ENCODE results near the gene UBE2O.

Gene UBE2O

DNA sequence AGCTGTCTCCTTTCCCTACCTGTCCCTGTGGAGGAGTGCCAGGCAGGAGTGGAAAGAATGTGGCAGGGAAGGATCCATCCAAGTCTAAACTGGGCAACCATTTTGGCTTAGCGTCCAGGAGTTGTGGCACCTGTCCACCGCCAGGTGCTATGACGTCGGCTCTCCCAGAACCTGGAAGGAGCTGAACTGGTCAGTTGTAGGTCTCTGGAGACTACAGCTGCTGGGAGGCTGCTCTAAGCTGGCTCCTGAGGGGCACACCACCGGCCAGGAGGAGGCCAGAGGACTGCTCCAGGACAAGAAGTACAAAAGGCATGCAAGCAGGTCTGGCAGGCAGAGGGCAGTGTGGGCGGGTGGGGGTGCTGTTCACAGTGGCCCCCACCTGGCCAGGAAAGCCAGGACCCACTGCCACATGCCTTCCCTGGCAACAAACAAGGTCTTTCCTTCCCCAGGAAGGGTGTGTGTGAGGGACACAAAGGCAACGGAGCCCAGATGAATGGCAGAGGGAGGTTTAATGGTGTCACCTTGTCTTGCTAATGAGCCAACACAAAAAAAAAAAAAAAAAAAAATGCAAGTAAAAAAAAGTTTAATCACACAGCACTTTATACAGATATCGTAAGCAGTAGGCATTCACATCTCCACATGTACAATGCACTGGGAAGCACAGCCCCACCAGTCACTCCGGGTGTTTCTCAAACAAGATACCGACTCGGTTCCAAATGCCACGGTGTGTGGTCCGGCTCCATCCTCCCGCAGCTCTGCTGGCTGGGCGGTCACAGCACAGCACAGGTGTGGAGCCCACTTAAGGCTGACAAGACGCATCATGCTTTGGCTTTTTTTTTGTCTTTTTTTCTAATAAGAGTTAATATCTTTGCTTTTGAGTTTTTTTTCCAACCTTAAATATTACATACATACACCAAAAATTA lies 63.7 kb downstream of the UBE2O start:
- no peak for DNase-seq (ENCODE audit: low read depth in 3 of 3)

DNA sequence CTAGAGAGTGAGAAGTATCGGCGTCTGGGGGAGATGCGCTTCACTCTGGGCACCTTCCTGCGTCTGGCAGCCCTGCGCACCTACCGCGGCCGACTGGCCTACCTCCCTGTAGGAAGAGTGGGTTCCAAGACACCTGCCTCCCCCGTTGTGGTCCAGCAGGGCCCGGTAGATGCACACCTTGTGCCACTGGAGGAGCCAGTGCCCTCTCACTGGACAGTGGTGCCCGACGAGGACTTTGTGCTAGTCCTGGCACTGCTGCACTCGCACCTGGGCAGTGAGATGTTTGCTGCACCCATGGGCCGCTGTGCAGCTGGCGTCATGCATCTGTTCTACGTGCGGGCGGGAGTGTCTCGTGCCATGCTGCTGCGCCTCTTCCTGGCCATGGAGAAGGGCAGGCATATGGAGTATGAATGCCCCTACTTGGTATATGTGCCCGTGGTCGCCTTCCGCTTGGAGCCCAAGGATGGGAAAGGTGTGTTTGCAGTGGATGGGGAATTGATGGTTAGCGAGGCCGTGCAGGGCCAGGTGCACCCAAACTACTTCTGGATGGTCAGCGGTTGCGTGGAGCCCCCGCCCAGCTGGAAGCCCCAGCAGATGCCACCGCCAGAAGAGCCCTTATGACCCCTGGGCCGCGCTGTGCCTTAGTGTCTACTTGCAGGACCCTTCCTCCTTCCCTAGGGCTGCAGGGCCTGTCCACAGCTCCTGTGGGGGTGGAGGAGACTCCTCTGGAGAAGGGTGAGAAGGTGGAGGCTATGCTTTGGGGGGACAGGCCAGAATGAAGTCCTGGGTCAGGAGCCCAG lies 65.8 kb downstream of the UBE2O start:
- DNase-seq (ENCODE audit: low read depth in 3 of 3), result no peak

DNA sequence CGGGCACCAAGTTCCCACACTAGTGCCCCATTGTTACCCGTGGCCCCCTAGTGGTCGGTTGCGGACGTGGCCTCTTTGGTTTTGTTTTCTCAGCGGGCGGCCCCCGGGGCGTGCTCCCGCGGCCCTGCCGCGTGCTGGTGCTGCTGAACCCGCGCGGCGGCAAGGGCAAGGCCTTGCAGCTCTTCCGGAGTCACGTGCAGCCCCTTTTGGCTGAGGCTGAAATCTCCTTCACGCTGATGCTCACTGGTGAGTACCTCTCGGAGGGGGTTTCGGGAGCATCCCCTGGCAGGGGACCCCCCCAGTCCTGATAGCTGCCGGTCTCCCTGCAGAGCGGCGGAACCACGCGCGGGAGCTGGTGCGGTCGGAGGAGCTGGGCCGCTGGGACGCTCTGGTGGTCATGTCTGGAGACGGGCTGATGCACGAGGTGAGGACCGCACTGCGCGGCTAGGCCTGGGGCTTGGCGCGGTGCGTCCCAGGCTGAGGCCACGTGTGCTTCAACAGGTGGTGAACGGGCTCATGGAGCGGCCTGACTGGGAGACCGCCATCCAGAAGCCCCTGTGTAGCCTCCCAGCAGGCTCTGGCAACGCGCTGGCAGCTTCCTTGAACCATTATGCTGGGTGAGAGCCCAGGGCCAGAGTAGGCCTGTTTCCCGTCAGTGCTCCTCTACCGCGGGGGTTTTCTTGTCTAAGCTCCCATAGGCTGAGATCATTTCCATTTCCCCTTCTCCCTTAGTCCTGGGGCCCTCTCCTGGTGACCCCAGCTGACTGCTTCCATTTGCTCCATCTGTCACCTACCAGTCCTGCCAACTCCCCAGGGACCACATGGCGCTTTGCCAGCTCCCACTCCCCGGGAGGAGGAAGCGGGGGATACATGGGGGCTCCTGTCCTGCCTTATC lies 66.8 kb downstream of the UBE2O start:
- peak; percentile 65 to 85 (median 72) for DNase-seq (ENCODE audit: low read depth in 3 of 3)

DNA sequence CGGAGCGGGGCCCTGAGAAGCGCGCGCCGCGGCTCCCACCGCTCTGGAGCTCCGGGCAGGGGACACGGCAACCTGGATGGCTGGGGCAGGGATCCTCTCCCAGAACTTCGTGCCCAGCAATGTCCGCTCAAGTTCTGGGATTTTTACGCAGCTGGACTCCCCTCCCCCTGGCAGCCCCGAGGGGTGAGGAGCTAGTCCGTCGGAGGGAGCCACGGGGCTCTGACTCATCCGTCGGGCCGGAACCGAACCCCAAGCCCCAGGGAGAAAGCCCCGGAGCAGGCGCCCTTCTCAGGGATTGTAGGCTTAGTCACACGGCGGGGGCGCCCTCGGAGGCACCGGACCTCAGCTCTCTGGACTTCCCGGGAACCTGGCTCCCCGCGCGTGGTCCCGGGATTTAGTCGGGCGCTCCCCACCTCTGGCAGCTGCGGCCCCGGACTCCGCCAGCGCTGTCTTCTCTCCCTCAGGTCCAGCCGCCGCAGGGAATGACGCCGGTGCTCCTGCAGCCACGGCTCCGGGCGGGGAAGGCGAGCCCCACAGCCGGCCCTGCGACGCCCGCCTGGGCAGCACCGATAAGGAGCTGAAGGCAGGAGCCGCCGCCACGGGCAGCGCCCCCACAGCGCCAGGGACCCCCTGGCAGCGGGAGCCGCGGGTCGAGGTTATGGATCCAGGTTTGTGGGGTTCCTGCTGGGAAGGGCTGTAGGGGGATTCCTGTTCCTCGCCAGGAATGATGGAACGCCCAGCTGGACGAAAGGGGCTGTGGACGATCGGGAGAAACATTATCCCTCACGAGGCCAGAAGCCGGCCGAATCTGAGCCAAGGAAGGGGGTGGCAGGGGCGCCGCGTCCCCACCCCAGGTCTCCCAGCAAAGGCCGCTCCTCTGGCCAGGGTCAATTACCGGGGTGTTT lies 67.7 kb downstream of the UBE2O start:
- DNase-seq (ENCODE audit: low read depth in 3 of 3), result peak in 1 of 3 experiments; percentile 38

DNA sequence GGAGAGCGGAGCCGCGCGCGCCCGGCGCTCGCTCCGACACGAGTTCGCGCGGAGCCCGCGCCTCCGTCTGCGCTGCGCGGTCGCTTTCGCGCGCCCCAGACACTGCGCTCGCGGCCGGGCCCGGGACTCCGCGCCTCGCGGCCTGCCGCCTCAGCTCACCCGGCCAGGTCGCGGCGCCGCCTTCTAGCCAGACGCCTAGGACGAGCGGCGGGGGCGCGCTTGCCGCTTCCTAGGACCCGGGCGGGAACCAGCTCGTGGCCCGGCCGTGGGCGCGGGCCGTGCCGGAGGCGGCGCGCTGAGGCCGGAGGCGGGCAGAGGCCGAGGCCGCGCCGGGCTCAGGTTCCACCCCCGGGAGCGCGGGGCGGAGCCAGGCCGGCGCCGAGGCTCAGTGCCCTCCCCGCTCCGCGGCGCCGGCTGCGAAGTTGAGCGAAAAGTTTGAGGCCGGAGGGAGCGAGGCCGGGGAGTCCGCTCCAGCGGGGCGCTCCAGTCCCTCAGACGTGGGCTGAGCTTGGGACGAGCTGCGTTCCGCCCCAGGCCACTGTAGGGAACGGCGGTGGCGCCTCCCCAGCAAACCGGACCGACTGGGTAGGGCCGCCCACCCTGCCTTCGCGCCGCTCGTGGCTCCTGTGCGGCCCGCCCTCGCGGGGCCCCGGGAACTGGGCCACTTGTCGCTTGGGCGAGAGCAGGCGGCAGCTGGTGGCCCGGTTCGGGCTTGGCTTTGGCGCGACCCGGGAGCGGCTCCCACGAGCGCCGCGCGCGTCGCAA lies 68.5 kb downstream of the UBE2O start, which contains the start of gene SPHK1:
Gene SPHK1 (plus strand): TSS at position 388 of the 765 bp plus-strand sequence. CDS start 1,036 bp downstream, outside the sequence.
- DNase-seq (ENCODE audit: low read depth in 3 of 3), result peak; percentile 15 to 71 (median 40)

DNA sequence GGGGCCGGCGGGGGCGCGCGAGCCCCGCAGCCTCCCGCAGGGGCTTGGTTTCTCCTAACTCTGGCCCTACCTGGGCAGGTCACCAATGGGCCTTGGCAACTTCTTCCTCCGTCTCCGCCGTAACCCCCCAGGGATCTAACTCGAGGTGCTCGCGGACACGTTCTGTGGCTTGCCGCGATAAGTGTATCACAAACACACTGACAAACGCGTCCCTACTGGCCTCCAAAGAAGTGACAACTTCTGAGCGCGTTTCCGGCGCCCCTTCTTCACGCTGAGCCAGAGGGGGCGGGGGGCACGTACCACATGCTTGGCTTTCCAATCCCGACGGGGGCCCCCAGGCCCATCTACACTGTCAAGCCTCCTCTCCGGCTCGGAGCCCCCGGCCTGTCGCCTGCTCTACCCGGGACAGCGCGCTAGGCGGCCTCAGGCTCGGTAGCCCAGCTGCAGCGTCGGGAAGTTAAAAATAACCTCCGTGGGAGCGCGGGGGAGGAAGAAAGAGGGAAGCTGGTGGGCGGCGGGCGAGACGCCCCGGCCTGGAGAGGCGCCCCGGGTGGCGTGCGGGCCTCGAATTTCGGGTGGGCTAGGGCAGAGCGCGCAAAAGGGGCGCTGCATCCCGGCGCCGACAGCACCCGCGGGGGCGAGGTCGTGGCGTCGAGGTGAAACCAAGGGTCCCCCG lies 69.3 kb downstream of the UBE2O start:
- peak in 2 of 3 experiments; percentile 18 to 44 for DNase-seq (ENCODE audit: low read depth in 3 of 3)

DNA sequence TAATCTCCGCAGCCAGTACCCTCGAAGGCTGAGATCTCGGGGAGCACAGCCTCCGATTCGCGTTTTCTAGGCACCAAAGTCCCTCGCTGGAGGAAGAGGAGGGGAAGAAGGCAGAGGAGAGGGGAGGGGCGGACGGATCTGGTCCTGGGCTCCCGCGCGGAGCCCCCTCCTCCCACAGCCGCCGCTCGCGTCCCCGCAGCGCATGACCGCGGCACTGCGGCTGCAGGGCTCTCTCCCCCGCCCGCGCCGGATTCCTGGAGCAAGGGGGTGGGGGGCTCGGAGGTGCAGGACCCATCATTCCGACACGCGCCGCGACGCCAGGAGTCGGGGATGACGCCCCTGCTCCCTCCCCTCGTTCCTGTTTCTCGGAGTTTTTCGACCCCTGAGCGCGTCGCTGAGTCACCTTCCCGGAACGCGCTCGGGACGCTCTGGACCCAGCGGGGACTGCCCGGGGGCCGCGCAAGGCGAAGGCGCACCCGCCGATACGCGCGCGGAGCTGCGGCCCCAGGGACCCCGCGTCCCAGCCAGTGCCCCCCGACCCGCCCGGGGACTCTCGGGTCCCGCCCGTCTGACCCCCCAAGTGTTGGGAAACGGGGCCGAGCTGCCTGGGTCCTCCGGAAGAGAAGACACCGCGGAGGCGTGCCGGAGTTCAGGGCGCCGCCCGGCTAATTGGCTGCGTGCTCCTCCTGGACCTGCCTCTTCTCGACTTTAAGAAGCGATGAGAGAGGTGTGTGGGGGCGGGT lies 70.0 kb downstream of the UBE2O start:
- DNase-seq (ENCODE audit: low read depth in 3 of 3), result peak in 2 of 3 experiments; percentile 43 to 69

DNA sequence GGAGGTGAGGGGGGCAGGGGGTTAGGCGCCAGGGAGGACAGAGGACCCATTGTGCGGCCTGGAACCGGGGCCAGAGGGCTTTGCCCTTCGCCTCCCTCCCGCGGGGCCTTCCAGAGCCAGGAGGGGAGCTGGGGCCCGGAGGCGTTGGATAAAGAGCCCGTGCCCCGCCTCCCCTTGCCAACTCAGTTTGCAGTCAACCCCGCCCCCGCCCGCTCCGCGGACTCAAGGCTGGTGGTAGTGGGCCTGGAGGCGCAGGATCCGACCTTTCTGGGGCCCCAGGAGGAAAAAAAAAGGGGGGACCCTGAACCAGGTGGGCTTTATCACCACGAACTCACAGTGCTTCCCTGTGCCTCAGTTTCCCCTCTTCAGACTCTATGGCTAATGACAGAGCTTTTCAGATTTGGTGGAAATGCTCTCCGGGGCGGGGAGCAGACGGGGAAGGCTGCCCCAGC lies 70.6 kb downstream of the UBE2O start:
- peak in 1 of 3 experiments; percentile 31 for DNase-seq (ENCODE audit: low read depth in 3 of 3)

DNA sequence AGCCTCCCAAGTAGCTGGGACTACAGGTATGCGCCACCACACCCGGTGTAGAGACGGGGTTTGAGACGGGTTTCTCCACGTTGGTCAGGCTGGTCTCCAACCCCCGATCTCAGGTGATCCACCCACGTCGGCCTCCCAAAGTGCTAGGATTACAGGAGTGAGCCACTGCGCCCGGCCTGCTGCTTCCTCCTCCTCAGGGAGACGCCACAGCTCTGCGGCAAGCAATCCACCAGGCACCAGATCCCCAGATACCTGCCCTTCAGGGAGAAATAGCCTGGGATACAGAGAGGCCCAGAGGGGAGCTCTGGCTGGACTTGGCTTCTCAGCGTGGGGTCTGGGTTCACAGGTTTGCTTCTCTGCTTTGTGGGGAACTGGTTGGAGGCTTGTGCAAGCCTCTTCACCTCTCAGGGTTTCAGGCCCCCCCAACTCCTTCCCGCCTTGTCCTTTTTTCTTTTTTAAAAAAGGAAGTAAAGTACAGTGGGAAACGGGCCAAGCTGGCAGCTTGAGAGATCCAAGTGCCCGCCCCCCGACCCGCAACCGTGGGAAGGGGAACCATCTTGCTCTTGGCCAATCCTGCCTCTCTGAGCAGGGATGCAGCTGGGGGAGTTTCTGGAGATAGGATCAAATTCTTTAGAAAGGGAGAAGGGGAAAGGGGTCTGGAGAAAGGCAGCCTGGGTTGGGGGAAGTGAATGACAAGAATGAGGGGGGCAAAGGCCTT lies 71.2 kb downstream of the UBE2O start:
- DNase-seq (ENCODE audit: low read depth in 3 of 3), result no peak

DNA sequence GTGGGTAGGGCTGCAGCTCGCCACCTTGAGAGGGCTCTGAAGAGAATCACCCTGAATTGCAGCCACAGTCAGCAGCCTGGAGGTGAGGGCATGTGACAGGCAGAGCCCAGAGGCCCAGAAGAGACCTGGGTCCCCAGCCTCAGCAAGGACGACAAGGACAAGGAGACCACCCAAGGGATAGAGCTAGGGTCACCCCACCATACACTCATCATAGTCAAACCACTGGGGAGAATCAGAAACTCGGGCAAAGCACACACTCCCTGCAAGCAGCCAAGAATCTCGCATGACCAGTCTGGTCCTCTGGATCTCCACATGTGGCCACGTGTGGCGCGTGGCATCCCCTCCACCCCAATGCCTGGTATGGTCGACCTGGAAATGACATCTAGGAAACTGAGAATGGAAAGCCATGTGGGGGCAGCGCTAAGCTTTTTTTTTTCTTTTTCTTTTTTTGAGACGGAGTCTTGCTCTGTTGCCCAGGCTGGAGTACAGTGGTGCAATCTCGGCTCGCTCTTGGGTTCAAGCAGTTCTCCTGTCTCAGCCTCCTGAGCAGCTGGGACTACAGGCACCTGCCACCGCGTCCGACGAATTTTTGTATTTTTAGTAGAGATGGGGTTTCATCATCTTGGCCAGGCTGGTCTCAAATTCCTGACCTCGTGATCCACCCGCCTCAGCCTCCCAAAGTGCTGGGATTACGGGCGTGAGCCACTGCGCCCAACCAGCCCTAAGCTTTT lies 73.1 kb downstream of the UBE2O start:
- no peak for DNase-seq (ENCODE audit: low read depth in 3 of 3)

DNA sequence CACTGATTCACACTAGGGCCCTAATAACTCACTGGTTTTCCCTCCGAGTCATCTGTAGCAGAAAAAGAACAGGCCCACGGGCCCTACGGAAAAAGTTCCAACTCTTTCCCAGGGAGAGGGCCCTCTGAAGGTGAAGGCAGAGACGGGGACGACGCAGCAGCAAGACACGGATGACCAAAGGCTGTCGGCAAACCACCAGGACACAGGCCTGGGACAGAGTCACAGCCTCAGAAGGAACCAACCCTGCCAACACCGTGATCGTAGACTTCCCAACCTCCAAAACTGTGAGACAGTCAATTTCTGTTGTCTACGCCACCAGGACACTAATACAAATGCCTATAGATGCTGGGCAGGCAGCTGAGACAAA lies 73.7 kb downstream of the UBE2O start:
- no peak for DNase-seq (ENCODE audit: low read depth in 3 of 3)

DNA sequence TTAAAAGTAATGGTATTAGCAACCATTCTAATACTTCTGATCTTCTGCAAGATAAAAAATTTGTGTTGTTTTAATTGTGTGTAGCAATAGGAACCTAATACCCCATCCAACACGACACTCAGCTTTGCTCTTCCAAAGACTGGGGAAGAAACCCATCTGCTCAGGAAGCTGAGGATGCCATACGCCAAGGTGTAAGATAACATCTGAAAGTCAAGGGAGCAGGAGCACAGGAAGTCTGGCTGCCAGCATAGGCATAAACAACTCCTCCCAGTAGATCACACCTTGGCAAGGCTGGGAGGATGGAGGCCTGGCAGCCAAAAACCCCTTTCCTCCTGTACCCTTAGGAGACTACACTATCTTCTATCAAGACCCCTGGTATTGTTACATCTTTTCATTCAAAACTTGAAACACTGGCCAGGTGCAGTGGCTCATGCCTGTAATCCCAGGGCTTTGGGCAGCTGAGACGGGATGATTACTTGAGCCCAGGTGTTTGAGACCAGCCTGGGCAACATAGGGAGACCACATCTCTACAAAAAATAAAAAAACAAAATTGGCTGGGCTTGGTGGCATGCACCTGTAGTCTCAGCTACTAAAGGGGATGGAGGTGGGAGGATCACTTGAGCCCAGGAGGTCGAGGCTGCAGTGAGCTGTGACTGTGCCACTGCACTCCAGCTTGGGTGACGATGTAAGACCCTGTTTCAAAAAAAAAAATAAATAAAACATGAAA lies 74.2 kb downstream of the UBE2O start:
- no peak for DNase-seq (ENCODE audit: low read depth in 3 of 3)

DNA sequence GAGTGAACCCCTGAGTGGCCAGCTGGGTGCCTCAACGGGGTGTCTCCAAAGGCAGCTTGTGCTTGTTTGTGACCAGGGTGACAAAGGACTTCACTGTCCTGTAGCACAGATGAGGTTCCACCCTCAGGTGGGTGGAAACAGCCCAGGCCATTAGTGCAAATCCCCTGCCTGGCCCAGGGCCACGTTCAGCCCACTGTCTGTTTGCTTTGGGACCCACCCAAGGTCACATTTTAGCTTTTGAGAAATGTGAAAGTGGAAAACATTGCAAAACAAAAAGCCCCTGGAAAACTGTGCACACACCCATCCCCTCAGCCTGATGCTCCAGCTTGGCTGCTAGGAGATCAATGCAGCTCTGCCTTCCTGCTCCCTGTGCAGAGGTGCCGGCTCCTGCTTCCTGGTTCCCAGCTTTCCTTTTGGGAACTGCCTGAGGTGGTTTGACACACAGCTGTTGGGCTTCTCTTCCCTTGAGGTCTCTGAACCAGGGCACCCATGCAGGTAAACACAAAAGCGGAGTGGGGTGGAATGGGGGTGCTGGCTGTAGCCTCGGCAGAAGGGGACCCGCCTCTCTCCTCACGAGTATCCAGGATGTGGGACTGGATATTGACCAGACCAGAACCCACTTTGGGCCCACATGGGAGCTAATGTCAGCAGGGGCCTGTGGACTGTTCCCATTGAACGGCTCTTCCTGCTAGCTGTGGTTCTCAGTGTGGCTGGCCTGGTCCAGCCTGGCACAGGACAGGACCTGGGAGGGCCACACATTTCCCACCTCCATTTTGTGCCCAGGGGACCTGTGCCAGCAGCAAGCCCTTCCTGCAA lies 76.4 kb downstream of the UBE2O start:
- no peak for DNase-seq (ENCODE audit: low read depth in 3 of 3)

DNA sequence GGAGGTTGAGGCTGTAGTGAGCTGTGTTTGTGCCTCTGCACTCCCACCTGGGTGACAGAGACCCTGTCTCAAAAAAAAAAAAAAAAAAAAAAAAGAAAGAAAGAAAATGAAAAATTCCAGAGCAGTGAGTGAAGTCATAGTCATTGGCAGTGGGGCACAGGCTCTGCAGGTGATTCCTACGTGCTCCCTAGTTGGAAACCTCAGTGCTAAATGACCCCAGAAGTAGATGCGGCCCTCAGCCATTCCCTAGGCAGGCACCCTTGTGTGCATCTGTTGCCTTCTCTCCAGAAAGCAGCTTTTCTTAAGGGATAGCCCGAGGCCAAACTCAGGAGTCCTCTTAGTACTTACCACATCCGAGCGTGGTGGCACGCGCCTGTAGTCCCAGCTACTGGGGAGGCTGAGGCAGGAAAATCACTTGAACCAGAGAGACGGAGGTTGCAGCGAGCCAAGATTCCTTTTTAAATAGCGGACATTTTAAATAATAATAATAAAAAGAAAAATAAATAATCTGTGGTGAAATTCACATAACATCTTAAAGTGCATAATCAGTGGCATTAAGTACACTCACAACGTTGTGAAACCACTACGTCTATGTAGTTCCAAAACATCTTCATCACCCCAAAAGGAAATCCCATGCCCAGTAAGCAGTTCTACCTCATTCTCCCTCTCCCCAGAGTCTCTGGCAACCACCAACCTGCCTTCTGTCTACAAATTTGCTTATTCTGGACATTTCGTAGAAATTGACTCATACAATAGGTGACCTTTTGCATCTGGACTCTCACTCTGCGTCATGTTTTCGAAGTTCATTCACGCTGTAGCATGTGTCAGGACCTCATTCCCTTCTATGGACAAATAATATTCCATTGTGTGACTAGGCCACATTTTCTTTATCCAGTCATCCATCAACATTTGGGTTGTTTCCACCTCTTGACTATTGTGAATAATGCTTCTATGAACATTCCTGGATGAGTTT lies 81.0 kb downstream of the UBE2O start:
- no peak for DNase-seq (ENCODE audit: low read depth in 3 of 3)

All from stimulated activated CD4-positive, alpha-beta T cell treated with anti-CD3 and anti-CD28 coated beads, TNF-alpha, amount 100 ng/mL, for 24 hours (primary cell).